ENCODE results near the gene UGCG.
"Not testable (repeated sequence)": the region's sequence is repeated elsewhere in the genome, so short reads cannot be mapped to it uniquely, and the experiment has no call there.

Gene UGCG

DNA sequence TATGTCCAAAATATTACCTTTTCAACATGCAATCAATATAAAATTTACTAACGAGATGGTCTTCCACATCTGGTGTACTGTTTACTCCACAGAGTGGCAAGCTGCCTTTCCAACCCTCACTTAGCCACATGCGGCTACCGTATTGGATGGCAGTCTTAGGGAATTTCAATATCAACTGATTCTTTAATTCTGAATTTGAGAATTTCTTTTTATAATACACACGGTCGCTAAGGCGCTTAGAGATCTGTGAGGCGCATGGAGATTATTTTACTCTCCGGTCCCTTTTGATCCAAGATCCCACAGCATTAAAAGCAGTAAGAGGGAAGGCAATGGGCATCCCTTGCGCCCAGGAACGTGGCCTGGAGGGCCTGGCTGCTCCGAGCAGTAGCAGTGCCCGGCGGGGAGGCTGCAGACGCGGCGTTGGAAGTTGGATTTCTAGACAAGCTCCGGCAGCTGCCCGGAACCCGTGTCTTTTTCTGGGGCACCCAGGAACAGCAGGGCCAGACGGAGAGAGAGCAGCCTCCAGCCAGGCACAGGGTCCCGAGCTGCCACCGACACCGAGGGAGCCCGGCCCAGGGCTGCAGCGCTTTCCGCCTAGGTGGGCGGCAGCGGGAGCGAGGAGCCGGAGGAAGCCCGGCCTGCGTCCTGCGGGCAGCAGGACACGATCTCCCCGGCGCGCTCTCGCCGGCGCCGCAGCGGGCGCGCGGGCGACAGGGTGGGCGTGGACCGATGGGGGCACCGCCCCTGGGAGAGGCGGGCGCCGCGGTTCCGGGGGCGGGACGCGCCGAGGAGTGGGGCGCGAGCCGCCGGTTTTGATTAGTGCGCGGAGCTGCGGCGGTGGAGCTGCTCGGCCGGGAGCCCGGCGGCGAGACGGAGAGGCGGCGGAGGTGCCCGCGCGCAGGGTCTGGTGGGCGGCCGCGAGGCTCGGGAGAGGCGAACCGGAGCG is at the start of gene UGCG:
Gene UGCG, plus strand, starts transcription at position 819 of the 946 bp plus-strand sequence. CDS start 402 bp downstream, outside the sequence.
- peak; percentile 80 for DNase-seq

GRCh38 chr9:111851553-111851952 is 45.1 kb upstream of the UGCG start:
- no peak for DNase-seq

DNA sequence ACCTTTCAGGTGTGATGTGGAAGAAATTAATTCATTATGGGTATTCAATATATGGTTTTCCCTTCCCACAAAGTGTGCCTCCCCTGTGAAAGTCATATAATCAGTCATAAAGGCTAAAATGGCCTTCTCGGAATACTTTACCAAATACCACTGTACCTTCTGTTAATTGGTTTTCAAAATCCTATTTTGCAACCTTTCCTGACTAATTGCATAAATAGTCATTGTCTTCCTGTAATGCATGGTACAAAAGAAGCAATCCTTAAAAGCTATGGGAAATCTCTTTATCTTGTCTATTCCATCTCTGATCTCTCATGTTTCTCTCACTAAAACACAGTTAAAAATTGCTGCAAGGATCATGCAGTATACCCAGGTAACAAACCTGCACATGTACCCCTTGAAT is 44.3 kb upstream of the UGCG start:
- DNase-seq: no peak

DNA sequence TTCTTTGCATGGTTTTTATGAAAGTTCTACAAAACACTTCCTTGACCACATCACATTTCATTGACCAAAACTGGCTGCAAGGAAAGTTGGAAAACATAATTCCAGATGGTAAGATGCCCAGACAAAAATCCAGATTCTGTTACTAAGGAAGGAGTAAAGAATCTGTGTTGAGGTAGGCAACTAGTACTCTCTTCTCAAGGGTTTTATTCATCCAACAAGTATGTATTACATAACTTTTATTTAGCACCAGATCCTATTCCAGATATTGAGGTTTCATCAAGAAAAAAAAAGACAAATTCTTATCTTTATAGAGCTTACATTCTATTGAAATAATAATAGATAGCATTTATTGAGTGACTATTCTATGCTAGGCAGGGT is 43.2 kb upstream of the UGCG start:
- DNase-seq: no peak

DNA sequence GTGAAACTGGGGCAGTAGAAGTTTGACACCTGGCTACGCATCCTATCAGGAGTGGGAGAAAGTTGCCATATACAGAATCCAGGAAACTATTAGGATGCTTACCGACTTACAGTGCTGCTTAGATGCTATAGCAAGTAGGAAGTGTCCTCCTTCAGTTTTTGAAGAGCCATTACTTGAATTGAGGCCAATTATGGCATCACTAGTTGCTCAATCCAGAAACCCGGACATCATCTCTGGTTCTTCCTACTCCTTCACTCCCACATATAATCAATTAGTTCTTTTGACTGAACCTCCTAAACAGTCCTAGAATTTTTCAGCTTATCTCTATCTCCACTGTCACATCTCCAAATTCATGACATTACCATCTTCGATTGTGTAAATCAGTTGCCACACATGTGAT is 41.8 kb upstream of the UGCG start:
- no peak for DNase-seq

- DNase-seq: no peak
Measured at GRCh38 chr9:111857555-111858211, 38.9 kb upstream of the UGCG start.

DNA sequence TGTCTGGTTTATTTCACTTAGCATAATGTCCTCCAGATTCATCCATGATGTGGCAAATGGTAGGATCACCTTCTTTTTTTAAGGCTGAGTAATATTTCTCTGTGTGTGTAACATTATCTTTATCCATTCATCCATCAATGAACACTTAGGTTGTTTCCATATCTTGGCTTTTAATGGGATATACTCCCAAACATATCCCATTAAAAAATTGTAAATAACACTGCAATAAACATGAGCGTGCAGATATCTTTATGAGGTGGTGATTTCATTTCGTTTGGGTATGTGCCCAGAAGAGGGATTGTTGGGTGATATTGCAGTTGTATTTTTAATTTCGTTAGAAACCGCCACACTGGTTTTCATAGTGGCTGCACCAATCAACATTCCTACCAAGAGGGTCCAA is 36.2 kb upstream of the UGCG start:
- no peak for DNase-seq

DNA sequence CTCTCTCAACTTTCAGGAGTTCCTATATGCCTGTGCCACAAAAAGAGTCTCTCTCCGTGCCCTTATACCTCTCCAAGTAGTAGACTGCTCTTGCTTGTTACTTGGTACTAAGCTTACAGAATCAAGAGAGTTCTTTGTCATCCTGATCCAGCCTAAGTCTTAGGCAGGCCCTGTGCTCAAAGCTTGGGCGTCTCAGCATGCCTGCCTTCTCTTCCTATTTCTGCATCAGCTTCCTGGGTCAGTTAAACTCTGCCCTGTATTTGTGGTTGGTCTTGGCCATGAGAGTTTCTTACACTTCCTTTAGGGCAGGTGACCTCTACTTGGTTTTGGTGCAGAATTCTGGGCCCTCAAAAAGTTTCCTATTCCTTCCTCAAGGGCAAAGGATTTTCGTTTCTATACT is 33.0 kb upstream of the UGCG start:
- DNase-seq: no peak

DNA sequence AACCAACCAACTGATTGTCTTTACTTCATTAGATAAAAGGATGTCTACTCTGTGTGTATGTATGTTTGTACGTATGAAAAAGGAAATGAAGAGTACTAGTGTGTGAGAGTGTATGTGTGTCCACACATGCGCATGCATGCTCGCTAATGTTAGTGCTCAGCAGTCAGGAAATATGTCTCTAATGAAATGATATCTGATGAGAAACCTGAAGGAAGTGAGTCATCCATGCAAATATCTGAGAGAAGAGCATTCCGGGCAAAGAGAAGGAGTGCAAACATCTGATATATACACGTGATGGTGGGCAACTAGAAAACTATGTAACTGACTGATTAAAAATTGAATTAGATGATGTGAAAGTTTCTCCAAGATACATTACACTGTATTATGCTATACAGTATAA is 29.6 kb upstream of the UGCG start:
- peak; percentile 43 for DNase-seq

GRCh38 chr9:111868475-111868874 is 28.1 kb upstream of the UGCG start:
- DNase-seq: no peak

DNA sequence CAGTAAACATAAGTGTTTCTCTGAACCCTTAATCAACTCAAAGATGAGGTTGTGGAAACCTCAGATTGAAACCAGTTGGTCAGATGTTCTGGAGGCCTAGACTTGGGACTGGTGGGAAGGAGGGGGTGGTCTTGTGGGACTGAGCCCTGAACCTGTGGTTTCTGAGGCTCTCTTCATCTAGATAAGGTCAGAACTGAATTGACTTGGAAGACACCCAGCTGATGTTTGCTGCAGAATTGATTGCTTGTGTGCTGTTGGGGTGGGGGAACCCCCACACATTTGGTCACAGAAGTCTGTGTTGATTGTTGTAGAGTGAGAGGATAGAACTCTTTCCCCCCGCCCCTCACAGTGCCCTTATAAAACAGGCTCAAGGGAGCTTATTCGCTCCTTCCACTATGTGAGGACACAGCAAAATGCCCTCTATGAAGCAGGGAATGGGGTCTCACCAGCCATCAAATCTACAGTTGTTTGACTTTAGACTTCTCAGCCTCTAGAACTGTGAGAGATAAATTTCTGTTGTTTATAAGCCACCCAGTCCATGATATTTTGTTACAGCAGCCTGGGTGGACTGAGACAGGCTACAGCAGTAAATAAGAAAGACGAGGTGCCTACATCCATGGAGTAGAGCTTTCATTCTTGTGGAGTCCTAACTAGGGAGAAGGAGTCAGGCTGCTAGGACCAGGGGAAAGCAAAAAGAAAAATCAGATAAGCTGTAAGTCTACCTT is 25.7 kb upstream of the UGCG start:
- DNase-seq: no peak

- DNase-seq: no peak
Measured at GRCh38 chr9:111871499-111871855, 25.1 kb upstream of the UGCG start.

DNA sequence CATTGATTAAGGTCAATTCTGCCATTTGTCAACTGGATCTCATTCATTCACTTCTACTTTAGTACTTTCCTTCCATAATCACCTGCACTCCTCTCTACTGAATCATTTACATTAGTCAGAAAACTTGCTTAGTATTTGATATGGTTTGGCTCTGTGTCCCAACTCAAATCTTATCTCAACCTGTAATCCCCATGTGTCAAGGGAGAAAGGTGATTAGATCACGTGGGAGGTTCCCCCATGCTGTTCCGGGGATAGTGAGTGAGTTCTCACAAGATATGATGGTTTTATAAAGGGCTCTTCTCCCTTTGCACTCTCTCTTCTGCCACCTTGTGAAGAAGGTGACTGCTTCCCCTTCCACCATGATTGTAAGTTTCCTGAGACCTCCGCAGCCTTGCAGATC is 23.7 kb upstream of the UGCG start:
- DNase-seq: no peak

GRCh38 chr9:111873901-111874300 is 22.7 kb upstream of the UGCG start:
- DNase-seq: no peak

DNA sequence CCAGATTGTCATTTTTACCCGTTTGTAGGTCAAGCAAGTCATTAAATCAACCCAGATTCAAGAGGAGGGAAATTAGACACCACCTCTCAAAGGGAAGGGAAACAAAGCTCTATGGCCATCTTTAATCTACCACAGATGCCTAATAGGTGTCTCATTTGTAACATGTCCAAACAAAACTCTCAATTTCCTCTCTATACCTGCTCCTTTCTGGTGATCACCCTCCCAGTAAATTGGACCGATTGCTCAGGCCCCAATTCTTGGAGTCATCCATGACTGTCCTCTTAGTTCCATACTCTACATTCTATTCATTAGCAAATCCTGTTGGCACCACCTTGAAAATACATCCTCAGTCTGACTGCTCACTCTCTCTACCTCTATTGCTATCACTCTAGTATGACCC is 22.1 kb upstream of the UGCG start:
- no peak for DNase-seq

DNA sequence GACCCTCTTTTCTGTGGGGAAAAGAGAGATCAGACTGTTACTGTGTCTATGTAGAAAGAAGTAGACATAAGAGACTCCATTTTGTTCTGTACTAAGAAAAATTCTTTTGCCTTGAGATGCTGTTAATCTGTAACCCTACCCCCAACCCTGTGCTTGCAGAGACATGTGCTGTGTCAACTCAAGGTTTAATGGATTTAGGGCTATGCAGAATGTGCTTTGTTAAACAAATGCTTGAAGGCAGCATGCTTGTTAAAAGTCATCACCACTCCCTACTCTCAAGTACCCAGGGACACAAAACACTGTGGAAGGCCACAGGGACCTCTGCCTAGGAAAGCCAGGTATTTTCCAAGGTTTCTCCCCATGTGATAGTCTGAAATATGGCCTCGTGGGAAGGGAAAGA is 21.3 kb upstream of the UGCG start:
- DNase-seq: not testable (repeated sequence)

GRCh38 chr9:111875691-111876090 is 20.9 kb upstream of the UGCG start:
- not testable (repeated sequence) for DNase-seq

DNA sequence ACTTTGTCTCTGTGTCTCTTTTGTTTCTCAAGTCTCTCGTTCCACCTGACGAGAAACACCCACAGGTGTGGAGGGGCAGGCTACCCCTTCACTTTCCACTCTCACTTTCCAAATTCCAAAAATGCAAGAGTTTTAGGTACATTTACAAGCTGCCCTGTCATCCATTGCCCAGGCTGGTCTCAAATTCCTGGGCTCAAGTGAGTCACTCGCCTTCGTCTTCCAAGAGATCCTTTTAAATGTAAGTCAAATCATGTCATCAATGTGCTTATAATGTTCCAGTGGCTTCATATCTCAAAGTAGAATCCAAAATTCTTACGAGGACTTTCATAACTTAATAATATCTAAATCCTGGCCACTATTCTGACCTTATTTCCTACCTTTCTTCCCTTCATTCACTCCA is 20.4 kb upstream of the UGCG start:
- no peak for DNase-seq

GRCh38 chr9:111877420-111877819 is 19.2 kb upstream of the UGCG start:
- DNase-seq: no peak

DNA sequence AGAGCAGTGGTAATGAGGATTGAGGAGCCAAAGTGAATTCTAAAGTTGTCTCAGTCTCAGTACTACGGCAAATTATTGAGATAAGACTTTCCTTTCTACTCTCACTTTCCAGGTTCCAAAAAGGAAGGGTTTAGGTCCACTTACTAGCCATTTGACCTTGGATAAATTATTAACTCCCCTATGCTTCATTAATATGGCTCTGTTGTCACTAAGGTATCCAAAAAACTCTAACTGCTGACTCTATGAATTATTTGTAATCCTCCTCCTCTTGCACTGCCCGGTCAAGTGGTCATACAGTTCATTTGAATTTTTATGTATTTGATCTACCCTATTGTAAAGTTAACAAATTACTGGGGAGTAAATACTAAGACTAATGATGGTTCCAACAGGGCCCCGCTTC is 17.7 kb upstream of the UGCG start:
- DNase-seq: no peak

DNA sequence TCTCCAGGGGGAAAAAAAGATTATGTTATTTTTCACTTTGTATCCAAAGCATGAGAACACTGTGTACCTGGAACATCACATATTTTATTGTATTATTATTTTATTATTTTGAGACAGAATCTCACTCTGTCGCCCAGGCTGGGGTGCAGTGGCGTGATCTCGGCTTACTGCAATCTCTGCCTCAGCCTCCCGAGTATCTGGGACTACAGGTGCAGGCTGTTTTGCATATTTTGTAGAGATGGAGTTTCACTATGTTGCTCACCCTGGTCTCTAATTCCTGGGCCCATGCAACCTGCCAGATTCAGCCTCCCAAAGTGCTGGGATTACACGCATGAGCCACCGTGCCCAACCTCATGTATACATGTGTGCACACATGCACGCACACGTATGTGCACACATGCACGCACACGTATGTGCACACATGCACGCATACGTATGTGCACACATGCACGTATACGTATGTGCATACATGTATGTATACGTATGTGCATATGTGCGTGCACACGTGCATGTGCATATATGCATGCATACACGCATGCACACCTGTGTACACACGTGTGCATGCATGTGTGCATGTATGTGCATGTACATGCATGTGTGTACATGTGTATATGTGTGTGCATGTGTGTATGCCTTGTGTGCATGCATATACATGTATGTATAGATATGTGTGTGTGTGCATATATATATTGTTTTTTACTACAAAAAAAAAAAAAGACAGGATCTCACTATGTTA is 9.5 kb upstream of the UGCG start:
- DNase-seq: no peak

- DNase-seq: no peak
Measured at GRCh38 chr9:111890334-111890733, 6.3 kb upstream of the UGCG start.

DNA sequence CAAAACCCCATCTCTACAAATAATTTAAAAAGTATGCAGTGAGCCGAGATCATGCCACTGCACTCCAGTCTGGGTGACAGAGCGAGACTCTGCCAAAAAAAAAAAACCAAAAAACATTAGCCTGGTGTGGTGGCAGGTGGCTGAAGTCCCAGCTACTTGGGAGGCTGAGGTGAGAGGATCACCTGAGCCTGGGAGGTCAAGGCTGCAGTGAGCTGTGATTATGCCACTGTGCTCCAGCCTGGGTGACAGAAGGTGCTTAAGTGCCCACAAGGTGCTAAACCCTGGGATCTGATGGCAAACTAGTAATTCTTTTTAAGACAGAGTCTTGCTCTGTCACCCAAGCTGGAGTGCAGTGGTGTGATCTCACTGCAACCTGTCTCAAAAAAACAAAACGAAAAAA is 5.7 kb upstream of the UGCG start:
- not testable (repeated sequence) for DNase-seq
